HEK293 (cell line): ENCODE data around the gene SLC25A6.
"Not testable (repeated sequence)": the region's sequence is repeated elsewhere in the genome, so short reads cannot be mapped to it uniquely, and the experiment has no call there.

Experiments used
- CTCF ChIA-PET: fragments of 350-600 bp; formaldehyde crosslinking; extraction: SDS; loops from one replicate; lab custom pipeline; 2021; ENCODE audit warnings: antibody characterized with exemption; lab: Yijun Ruan, JAX
- POLR2A ChIA-PET: fragments of 300-600 bp; formaldehyde crosslinking; extraction: SDS; loops from one replicate; lab custom pipeline; 2020; ENCODE audit warnings: antibody characterized with exemption, inconsistent platforms; lab: Yijun Ruan, JAX
- H3K27ac ChIP-seq: fragments of 200-500 bp; sonication (Bioruptor generic); 2 replicates; pipeline ENCODE4 v1.5.1; 2014; ENCODE audit warnings: low read depth, low read length, control low read depth, inconsistent platforms; ENCODE audit errors: extremely low read depth
- H3K36me3 ChIP-seq, 2 experiments: fragments of 200-500 bp in 1 of 2; sonication (Bioruptor generic) in 1 of 2; 1 replicate in 1 of 2; 2 replicates in 1 of 2; pipeline ENCODE4 v1.5.1; 2014 to 2017; ENCODE audit warnings: inconsistent platforms in 2 of 2, low read length in 2 of 2; ENCODE audit not compliant: control insufficient read depth in 2 of 2, insufficient read depth in 1 of 2
- H3K4me1 ChIP-seq: fragments of 200-500 bp; sonication (Bioruptor generic); 2 replicates; pipeline ENCODE4 v1.5.1; 2014; ENCODE audit warnings: mild to moderate bottlenecking, low read length, inconsistent platforms; ENCODE audit not compliant: control insufficient read depth, insufficient read depth
- H3K4me3 ChIP-seq: 2 replicates; pipeline ENCODE4 v1.5.1; 2011; ENCODE audit warnings: low read depth, mild to moderate bottlenecking, control low read depth, low read length, moderate library complexity
- H3K9me3 ChIP-seq: fragments of 200-500 bp; sonication (Bioruptor generic); 2 replicates; pipeline ENCODE4 v1.5.1; 2014; ENCODE audit warnings: low read depth, low read length, inconsistent platforms; ENCODE audit not compliant: control insufficient read depth, insufficient read depth
- ELK4 ChIP-seq: IDR thresholded peaks from 2 replicates; pipeline ENCODE4 v1.6.1; 2011; ENCODE audit warnings: mild to moderate bottlenecking, low read depth, low read length, borderline replicate concordance
- GFI1B ChIP-seq: fragments of 450-650 bp; formaldehyde crosslinking; IDR thresholded peaks from 2 replicates; pipeline ENCODE4 v1.5.1; 2016; ENCODE audit warnings: missing biosample characterization, missing genetic modification characterization
- PRDM1 ChIP-seq: fragments of 450-650 bp; formaldehyde crosslinking; IDR thresholded peaks from 2 replicates; pipeline ENCODE4; 2016; ENCODE audit warnings: missing biosample characterization, missing genetic modification characterization
- SP3 ChIP-seq: fragments of 450-650 bp; formaldehyde crosslinking; IDR thresholded peaks from 2 replicates; pipeline ENCODE4 v1.5.1; 2016; ENCODE audit warnings: missing biosample characterization, missing genetic modification characterization
- ZBTB10 ChIP-seq: fragments of 450-650 bp; formaldehyde crosslinking; IDR thresholded peaks from 2 replicates; pipeline ENCODE4 v1.5.1; 2016; ENCODE audit warnings: missing biosample characterization, missing genetic modification characterization
- ZIC2 ChIP-seq: fragments of 450-650 bp; formaldehyde crosslinking; IDR thresholded peaks from 2 replicates; pipeline ENCODE4 v1.5.1; 2016; ENCODE audit warnings: missing biosample characterization, missing genetic modification characterization
- ZNF133 ChIP-seq: fragments of 450-650 bp; formaldehyde crosslinking; IDR thresholded peaks from 2 replicates; pipeline ENCODE4 v1.5.1; 2016; ENCODE audit warnings: missing biosample characterization, missing genetic modification characterization
- ZNF138 ChIP-seq: fragments of 450-650 bp; formaldehyde crosslinking; IDR thresholded peaks from 2 replicates; pipeline ENCODE4 v1.5.1; 2016; ENCODE audit warnings: missing biosample characterization, missing genetic modification characterization, borderline replicate concordance
- ZNF155 ChIP-seq: fragments of 450-650 bp; formaldehyde crosslinking; IDR thresholded peaks from 2 replicates; pipeline ENCODE4 v1.5.1; 2016; ENCODE audit warnings: missing biosample characterization, missing genetic modification characterization
- ZNF157 ChIP-seq: fragments of 450-650 bp; formaldehyde crosslinking; IDR thresholded peaks from 2 replicates; pipeline ENCODE4 v1.5.1; 2016; ENCODE audit warnings: missing biosample characterization, missing genetic modification characterization
- ZNF23 ChIP-seq: fragments of 450-650 bp; formaldehyde crosslinking; IDR thresholded peaks from 2 replicates; pipeline ENCODE4 v1.5.1; 2016; ENCODE audit warnings: missing biosample characterization, missing genetic modification characterization, borderline replicate concordance
- ZNF24 ChIP-seq: fragments of 450-650 bp; formaldehyde crosslinking; IDR thresholded peaks from 2 replicates; pipeline ENCODE4 v1.5.1; 2016; ENCODE audit warnings: missing biosample characterization, missing genetic modification characterization
- ZNF335 ChIP-seq: fragments of 450-650 bp; formaldehyde crosslinking; conservative IDR thresholded peaks from 2 replicates; pipeline ENCODE4 v1.5.1; 2016; ENCODE audit warnings: missing biosample characterization, missing genetic modification characterization
- ZNF449 ChIP-seq: fragments of 450-650 bp; formaldehyde crosslinking; IDR thresholded peaks from 2 replicates; pipeline ENCODE4 v1.5.1; 2017; ENCODE audit warnings: missing biosample characterization, mild to moderate bottlenecking, missing genetic modification characterization, moderate library complexity
- ZNF48 ChIP-seq: fragments of 450-650 bp; formaldehyde crosslinking; IDR thresholded peaks from 2 replicates; pipeline ENCODE4 v1.5.1; 2016; ENCODE audit warnings: missing biosample characterization, missing genetic modification characterization
- ZNF530 ChIP-seq: fragments of 450-650 bp; formaldehyde crosslinking; IDR thresholded peaks from 2 replicates; pipeline ENCODE4 v1.5.1; 2016; ENCODE audit warnings: low read depth, missing biosample characterization, missing genetic modification characterization
- ZNF677 ChIP-seq: fragments of 450-650 bp; IDR thresholded peaks from 2 replicates; pipeline ENCODE4 v1.5.0; 2018; ENCODE audit warnings: missing biosample characterization, mild to moderate bottlenecking, missing genetic modification characterization, moderate library complexity
- ZNF692 ChIP-seq: fragments of 450-650 bp; formaldehyde crosslinking; IDR thresholded peaks from 2 replicates; pipeline ENCODE4 v1.5.1; 2016; ENCODE audit warnings: missing biosample characterization, missing genetic modification characterization
- ZNF776 ChIP-seq: fragments of 450-650 bp; formaldehyde crosslinking; IDR thresholded peaks from 2 replicates; pipeline ENCODE4 v1.5.0; 2017; ENCODE audit warnings: missing biosample characterization, missing genetic modification characterization, borderline replicate concordance
- ZXDB ChIP-seq: fragments of 450-650 bp; formaldehyde crosslinking; IDR thresholded peaks from 2 replicates; pipeline ENCODE4 v1.5.1; 2016; ENCODE audit warnings: missing biosample characterization, missing genetic modification characterization

The SLC25A6 gene

GRCh38 chrX:1378306-1378759 lies 13.6 kb downstream of the SLC25A6 start:
- POLR2A ChIA-PET, result no interaction called here
- Histone ChIP-seq H3K9me3 (no peaks in the 10 kb centered on the region), H3K27ac (no peak overlapping the region), H3K4me1 (no peaks in the 10 kb centered on the region), H3K36me3 (no peaks in the 10 kb centered on the region; a peak in 1 of 3 replicates), H3K4me3 (no peak overlapping the region)
- CTCF ChIA-PET, result no interaction called here
- TF ChIP-seq ZNF138, result no peak
- 0 out of 2 replicates have a peak, but pooled peaks have one; percentile 7 for TF ChIP-seq ZIC2 (tag by site-specific recombination)

GRCh38 chrX:1368385-1368698 lies 23.6 kb downstream of the SLC25A6 start:
- ChIA-PET POLR2A (no interaction called here), CTCF (no interaction called here)
- Histone ChIP-seq H3K4me1 (no peaks in the 10 kb centered on the region), H3K27ac (no peak overlapping the region), H3K36me3 (no peaks in the 10 kb centered on the region; a peak in 1 of 3 replicates), H3K4me3 (no peak overlapping the region)
- TF ChIP-seq ZNF155 (no peak), ZNF776 (tag by site-specific recombination) (no peak), ZNF24 (no peak), ZNF530 (tag by site-specific recombination) (no peak), ZNF692 (tag by site-specific recombination) (no peak), ZNF48 (no peak), ZNF23 (no peak), ELK4 (no peak), ZXDB (tag by site-specific recombination) (no peak), ZNF133 (no peak), ZNF677 (tag by site-specific recombination) (no peak), GFI1B (tag by site-specific recombination) (no peak), ZBTB10 (tag by site-specific recombination) (no peak), SP3 (no peak), ZNF157 (tag by site-specific recombination) (no peak), ZNF335 (no peak), ZNF449 (tag by site-specific recombination) (no peak), PRDM1 (tag by site-specific recombination) (no peak)
- TF ChIP-seq, all 188 proteins: peak for 0
- no peaks in the 10 kb centered on the region for H3K9me3 ChIP-seq

- H3K36me3 ChIP-seq, H3K27ac ChIP-seq, H3K4me3 ChIP-seq, POLR2A ChIA-PET, H3K9me3 ChIP-seq, H3K4me1 ChIP-seq, CTCF ChIA-PET: not testable (repeated sequence)
Observed at GRCh38 chrX:1366363-1366762, 25.6 kb downstream of the SLC25A6 start.
